NCI-H82 (cell line): ENCODE measurements around the gene TMEM242.
A peak's percentile ranks its signal among the peaks of the same experiment; 100 is the strongest.

Experiments used
- DNase-seq: peaks from one replicate; lab custom pipeline; 2025; lab: John Stamatoyannopoulos, UW

Gene TMEM242

DNA sequence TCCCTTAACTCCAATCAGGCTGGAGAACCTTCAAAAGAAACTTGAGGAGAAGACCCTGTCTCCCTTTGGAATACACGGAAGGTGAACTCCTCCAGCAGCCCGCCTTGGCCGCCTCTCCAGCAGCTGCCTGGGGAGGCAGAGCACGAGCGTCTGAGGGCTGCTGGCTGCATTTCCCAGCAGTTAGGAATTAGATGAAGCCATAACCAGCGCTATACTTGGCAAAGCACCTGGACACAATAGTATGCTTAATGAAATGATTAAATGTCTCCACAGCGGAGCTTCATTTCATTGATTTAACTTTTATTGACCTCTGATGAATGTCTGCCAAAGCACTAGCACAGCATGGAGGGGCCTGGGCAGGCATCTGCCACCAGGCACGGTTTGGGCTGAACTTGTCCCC, 73.5 kb downstream of the TMEM242 start:
- no peak for DNase-seq

DNA sequence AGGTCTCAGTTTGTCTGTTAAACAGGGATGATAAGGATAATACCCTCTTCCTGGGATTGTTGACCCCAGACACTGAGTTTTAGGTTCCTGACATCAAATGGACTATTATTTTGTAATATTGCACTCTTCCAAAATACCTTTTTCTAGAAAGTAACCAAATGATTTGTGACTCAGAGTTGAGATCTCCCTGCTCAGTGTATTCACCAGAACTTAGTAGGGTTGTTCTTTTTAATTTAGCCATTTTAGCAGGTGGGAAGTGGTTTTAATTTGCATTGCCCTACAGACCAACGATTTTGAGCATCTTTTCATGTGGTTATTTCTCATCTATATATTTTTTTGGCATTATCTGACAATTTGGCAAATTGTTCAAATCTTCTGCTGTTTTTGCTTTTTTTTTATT, 75.1 kb downstream of the TMEM242 start:
- no peak for DNase-seq

DNA sequence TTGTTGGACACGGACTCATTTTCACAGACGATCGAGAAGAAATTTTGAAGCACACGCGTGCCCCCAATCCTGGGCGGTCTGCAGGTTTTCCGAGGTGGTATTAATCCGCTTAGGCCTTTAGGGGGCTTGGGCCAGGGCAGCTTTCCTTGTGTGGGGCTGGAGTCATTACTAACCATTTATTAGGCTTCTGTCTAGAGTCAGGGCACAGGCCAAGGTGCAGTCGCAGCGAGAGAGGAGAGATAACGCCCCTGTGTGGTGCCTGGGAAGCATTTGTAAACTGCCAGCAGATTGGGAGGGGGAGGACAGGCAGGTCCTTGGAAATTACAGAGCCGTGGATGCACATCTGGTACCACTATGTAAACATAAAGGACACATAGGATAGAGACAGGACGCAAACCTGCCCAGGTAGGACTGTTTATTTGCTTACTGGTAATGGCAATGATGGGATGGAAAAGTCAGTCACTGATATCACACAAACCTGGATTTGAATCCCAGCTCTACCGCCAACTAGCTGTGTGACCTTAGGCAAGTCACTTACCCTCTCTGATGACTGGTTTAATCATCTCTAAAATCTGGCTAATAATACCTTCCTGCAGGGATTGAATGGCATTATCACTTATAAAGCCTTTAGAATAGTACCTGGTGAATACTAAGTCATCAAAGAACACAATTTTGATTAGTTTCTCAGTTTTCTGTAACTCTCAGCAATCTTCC, 76.4 kb downstream of the TMEM242 start:
- DNase-seq = peak; percentile 36

DNA sequence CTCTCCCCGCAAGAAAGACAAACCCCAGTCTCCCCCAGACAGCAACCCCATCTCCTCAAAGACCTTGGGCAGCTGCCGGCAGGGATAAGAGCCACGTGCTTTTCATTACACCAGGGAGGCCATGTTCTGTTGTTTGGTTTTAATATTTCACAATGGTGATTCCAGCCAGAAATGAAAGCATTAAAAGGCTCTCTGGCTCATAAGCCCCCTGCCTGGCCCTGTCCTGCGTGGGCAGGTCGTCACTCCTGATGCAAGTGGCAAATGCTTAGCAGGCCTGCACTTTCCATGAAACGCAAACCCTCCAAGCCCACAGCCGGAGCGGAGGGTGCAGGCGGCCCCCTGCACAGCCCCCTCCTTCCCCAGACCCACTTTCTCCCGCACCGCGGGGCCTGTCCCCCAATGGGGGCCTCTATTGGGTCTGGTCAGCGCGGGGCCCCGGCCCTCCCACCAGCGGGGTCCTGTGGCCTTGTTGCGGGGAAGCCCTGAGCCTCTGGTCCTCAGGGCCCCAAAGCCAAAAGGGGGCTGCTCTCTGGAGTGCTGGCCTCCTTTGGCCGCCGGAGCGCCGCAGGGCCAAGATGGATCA, 77.2 kb downstream of the TMEM242 start:
- no peak for DNase-seq

DNA sequence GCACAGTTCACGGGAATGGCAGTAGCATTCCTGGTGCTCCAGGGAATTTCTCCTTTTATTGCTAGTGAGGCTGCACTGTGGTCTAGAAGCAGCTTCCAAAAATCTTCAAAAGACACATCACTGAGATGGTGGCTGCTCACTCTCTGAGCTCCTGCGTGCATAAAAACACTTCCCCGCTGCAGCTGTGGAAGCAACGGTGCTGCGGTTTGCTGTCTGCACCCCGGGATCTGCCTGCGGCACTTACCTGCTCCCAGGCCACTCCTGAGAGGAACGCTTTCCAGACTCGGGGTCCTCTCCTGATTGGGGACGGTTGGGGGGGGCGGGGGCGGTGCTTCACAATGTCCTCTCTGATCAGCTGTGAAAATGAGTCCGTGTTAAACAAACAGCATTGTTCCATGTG, 77.9 kb downstream of the TMEM242 start:
- no peak for DNase-seq

DNA sequence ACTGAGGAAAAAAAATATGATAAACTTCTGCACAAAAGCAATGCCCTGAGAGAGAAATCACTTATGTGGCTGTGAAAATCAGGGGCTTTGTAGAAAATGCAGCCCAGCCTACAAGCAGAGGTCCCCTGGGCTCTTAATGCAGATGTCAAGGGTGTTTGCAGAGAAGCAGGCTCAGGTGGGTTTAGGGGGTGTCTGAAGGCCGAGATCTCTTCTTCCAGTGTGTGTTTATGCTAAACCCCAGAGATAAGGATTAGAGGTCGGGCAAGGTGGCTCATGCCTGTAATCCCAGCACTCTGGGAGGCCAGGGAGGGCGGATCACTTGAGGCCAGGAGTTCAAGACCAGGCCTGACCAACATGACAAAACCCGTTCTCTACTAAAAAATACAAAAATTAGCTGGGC, 78.5 kb downstream of the TMEM242 start:
- peak; percentile 75 for DNase-seq

DNA sequence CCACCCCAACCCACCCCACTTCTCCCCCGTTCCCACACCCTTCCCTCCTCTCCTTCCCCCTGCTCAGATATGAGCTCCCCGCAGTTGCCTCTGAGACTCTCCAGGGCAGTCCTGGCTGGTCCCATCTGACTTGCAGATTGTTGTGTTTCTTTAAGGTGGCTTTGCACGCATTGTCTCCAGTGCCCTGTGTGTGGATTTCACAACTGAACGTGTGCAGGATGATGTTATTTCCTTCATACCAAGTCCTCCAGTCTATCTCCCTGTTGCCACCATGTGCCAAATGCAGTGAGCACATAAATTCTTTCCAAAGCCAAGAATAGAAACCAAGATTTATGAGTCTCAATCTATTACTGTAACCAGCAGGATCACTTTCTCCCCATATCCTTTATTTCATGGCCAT, 79.1 kb downstream of the TMEM242 start:
- DNase-seq = no peak

DNA sequence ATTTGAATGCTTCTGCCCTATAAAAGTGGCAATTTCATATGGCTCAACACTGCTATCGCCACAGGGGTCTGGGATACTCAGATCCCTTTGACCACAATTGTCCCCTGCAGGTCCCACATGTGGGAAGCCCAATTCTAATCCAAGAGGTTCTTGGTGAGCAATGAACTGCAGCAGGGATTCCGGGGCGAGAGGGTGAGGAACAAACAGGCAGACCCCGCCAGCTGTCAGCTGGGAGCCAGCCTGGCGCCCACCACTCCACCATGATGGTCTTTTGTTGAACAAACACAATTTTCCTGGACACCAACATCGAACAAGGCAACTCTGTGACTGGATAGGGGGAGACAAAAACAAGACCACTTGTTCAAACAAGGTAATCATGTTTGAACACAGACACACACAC, 80.5 kb downstream of the TMEM242 start:
- no peak for DNase-seq

DNA sequence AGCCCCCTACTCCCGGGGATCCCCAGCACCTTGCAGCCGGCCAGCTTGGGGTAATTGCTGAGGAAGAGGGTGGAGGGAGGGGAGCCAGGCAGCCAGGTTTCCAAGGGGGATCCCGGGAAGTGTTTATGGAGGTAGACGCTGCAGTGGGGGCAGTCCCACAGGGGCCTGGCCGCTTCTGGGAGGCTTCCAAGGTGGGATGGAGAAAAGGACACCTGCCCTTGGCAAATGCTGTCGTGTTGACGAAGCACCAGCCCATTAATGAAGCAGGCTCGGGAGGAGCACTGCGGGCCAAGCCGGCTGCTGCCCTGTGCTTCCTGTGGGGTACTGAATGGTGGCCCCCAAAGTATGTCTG, 82.4 kb downstream of the TMEM242 start:
- DNase-seq = no peak

DNA sequence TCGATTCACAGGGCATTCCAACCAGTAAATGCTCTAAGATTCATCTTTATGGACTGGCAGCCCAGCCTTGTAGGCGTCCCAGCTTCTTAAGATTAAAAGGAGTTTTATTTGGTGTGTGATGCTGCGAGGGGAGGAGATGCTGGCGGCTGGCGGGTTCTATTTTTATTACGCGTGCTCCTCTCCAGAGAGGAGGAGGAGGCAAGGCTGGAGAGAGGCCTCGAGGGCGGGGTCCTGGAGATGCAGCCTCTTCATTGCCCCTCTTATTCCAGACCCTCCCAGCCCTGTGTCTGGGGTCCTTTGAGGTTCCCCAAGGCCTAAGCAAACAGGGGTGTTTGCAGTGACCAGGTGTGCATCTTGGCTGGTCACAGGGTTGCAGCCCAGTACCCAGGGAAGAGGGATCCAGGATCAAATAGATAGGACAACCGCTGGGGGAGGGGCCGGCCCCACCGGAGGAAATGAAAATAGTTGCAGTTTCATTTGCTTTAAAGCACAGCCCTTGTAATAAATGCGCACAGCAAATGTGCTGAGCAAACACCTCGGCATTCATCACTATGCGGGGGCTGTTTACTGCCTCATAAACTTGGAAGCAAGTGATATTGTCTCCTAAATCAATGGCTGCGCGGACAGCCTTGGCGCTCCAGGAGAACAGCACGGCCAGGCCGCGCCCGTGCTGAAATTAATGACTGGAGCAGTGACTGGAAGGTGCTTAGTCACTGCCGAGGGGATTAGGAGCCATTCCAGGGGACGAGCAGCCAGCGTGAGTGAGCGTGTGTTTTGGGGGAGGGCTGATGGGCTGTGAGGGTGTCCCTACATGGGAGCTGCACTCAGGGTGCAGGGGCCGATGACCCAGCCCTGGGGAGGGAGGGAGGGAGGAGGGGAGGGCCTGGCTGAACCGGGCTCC, 83.0 kb downstream of the TMEM242 start:
- DNase-seq = peak; percentile 94

DNA sequence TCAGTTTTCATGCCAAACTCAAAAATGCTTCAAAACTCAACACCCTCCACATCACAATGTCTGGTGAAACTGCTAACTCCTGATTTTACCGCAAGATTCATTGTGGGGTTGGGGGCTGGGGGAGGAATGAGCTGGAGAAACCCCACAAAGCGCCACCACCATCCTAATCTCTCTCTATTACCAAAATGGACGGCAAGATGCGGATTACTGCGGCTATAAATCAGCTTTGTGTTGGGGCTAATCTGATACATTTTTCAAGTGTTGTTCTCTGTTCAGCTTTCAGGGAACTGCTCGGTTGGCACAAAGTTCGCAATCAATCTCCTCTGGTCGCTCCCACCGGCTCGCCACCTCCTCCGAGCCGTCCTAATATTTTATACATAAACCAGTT, 83.7 kb downstream of the TMEM242 start:
- DNase-seq = peak; percentile 90
